ENCODE data around the gene ABCC6. TPM values are rescaled to one million over a fixed set of nuclear protein-coding genes. Genes with fewer than 3 reads are reported as not detected.
"Not testable (repeated sequence)": the region's sequence is repeated elsewhere in the genome, so short reads cannot be mapped to it uniquely, and the experiment has no call there.

The ABCC6 gene
- total and polyA plus RNA-seq, 12 donors, result 0.17 to 3.8 (median 1.0) TPM

DNA sequence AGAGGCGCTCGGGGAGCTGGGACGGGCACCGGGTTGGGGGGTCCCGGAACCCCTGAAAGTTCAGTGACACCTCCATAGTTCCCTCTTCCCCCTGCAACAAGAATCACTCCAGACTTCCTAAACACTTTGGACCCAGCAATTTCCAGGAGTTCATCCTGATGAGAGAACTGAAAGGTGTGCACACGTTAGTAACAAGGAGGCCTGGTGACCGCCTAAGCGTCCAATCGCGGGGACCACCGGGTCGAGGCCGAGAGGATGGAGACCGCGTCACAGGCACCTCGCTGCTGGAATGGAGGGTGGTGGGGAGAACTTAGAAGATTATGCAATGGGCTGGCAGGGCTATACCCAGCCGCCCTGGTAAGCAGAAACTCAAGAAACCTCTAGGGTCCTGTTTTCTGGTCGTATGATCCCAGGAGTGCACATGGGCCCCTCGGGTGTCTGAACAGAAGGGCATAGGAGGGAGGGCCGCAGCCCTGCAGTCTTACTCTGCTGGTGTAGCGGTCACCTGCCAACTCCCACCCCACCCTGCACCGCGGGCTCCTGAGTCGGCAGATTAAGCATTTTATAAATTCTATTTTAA is 458 bp upstream of the ABCC6 start:
- ATAC-seq, result peak in 4 of 8 donors; percentile 21 to 43 (median 29)
- H3K9me3 ChIP-seq; DNase-seq; H3K36me3 ChIP-seq; H3K4me1 ChIP-seq; intact Hi-C loops (cut with DNase I); H3K27me3 ChIP-seq; H3K27ac ChIP-seq: not testable (repeated sequence)
- 33 to 40% methylated on average over 1 to 15 of the region's 24 CpGs for WGBS, 2 donors
- H3K4me3 ChIP-seq, result peak overlapping the region in 6 of 10 donors; percentile 24 to 40 (median 30)

DNA sequence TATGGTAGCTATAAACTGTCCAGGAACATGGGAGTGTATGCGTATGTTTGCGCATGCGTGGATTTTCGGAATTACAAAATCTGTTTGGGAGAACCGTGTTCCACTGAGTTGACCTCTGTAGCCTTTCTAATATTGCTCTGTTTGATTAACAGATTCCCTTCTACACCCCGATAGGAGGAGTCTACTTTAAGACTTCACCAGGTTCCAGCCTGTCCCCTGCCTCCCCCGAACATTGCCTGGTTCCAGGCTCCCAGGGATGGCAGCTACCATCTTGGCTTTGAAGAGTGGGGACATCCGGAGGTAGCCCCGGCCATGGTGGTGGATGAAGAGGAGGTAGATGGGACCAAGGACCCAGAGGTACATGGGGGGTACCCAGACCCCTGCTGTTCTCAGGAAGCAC is 1.9 kb downstream of the ABCC6 start:
- WGBS, 2 donors, result 90 to 94% methylated on average over 4 of the region's 9 CpGs
- not testable (repeated sequence) for ATAC-seq

DNA sequence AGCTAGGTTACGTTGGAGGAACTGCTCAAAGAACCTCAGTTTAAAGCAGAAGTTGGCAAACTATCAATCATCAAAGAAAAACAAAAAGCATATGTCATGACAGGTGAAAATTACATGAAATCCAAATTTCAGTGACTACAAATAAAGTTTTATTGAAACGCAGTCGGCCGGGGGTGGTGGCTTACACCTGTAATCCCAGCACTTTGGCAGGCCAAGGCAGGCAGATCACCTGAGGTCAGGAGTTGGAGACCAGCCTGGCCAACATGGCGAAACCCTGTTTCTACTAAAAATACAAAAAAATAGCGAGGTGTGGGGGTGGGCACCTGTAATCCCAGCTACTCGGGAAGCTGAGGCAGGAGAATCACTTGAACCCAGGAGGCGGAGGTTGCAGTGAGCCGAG is 2.8 kb downstream of the ABCC6 start:
- H3K4me1 ChIP-seq; intact Hi-C loops (cut with DNase I); H3K9me3 ChIP-seq; H3K36me3 ChIP-seq; H3K27me3 ChIP-seq; DNase-seq; ATAC-seq; H3K27ac ChIP-seq; H3K4me3 ChIP-seq: not testable (repeated sequence)
- 95 to 99% methylated on average over 7 to 8 of the region's 9 CpGs for WGBS, 2 donors

More for the DNA sequence above, 1.9 kb downstream of the ABCC6 start:
- H3K36me3 ChIP-seq; H3K4me3 ChIP-seq; H3K9me3 ChIP-seq; H3K27me3 ChIP-seq; H3K27ac ChIP-seq; intact Hi-C loops (cut with DNase I); DNase-seq; H3K4me1 ChIP-seq: not testable (repeated sequence)

DNA sequence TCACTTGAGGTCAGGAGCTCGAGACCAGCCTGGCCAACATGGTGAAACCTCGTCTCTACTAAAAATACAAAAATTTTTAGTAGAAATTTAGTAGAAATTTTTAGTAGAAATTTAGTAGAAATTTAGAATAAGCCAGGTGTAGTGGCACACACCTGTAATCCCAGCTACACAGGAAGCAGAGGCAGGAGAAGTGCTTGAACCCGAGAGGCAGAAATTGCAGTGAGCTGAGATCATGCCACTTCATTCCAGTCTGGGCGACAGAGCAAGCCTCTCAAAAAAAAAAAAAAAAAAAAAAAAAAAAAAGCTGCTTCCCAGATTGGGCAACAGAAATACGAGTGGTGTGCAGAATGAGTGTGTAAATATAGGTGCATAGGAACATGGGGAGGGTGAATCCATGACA is 4.5 kb downstream of the ABCC6 start:
- WGBS, 2 donors, result 20% methylated on average over 1 of the region's 5 CpGs; no CpG with 5 or more reads in 1 of the 2 donors

DNA sequence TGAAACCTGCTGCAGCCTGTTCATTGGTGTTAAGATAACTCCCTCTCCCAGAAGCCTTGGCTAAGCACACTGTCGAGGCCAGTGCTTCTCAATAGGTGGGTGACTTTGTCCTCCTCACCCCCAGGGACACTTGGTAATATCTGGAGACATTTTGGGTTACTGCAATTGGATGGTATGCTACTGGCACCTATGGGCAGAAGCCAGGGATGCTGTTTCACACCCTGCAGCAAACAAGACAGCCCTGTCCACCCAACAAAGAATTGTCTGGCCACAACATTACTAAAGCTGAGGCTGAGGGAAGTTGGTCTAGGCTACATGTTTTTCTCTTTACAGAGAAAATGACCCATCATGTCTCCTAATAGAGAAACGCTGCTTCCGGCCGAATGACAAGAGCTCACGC is 4.9 kb downstream of the ABCC6 start:
- H3K36me3 ChIP-seq; intact Hi-C loops (cut with DNase I); H3K27ac ChIP-seq; ATAC-seq; H3K27me3 ChIP-seq; H3K4me3 ChIP-seq; H3K4me1 ChIP-seq; H3K9me3 ChIP-seq; DNase-seq: not testable (repeated sequence)
- no CpG with 5 or more reads among the region's 5 CpGs for WGBS, 2 donors

More for the DNA sequence above, 4.5 kb downstream of the ABCC6 start:
- H3K27ac ChIP-seq; DNase-seq; intact Hi-C loops (cut with DNase I); H3K27me3 ChIP-seq; H3K4me3 ChIP-seq; H3K9me3 ChIP-seq; H3K4me1 ChIP-seq; H3K36me3 ChIP-seq: not testable (repeated sequence)
- peak in 2 of 8 donors; percentile 17 to 28 for ATAC-seq

DNA sequence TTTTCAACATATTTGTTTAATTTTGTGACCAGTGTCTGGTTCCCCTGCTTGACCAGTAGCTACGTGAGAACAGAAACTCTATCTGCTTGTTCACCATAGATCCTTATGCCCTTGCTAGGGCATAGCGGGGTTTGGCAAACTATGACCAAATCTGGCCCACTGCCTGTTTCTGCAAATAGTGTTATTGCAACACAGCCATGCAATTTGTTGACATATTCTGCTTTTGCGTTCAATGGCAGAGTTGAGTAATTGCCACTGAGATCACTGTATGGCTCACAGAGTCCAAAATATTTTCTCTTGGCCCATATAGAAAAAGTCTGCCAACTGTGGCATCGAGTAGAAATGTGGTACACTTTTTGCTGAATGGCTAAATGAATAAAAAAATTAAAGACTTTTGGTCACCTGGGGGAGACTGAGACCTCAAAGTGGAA is 9.4 kb downstream of the ABCC6 start:
- H3K27me3 ChIP-seq; H3K4me3 ChIP-seq; H3K4me1 ChIP-seq; H3K9me3 ChIP-seq; DNase-seq; H3K36me3 ChIP-seq; intact Hi-C loops (cut with DNase I): not testable (repeated sequence)
- H3K27ac ChIP-seq, result peak overlapping the region in 1 of 10 donors; percentile 40
- peak in 6 of 8 donors; percentile 37 to 56 (median 44) for ATAC-seq
- WGBS, 2 donors, result 54 to 72% methylated on average over 2 of the region's 4 CpGs

DNA sequence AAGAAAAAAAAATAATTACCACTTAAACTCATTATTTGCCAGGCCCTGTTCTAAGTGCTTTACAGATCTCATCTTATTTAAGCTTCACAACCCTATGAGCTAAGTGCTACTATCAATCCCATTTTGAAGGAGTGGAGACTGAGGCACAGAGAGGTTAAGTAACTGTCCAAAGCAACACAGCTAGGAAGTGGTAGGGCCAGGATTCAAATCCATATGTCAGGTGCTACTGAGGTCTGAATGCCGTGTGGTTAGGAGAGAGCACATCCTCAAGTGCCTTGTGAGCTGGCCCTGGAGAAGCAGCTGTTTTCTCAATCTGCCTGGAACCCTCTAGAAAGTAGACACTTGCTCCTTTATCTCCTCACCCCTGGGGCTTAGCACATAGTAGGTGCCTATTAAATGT is 11.9 kb downstream of the ABCC6 start:
- H3K9me3 ChIP-seq; ATAC-seq; DNase-seq; H3K36me3 ChIP-seq; H3K27me3 ChIP-seq; H3K27ac ChIP-seq; intact Hi-C loops (cut with DNase I); H3K4me3 ChIP-seq: not testable (repeated sequence)
- H3K4me1 ChIP-seq, result peaks cover 0 to 12% (median 0%) of the 10 kb centered on the region in 9 donors
- 79 to 86% methylated on average over 1 of the region's 1 CpG for WGBS, 2 donors

DNA sequence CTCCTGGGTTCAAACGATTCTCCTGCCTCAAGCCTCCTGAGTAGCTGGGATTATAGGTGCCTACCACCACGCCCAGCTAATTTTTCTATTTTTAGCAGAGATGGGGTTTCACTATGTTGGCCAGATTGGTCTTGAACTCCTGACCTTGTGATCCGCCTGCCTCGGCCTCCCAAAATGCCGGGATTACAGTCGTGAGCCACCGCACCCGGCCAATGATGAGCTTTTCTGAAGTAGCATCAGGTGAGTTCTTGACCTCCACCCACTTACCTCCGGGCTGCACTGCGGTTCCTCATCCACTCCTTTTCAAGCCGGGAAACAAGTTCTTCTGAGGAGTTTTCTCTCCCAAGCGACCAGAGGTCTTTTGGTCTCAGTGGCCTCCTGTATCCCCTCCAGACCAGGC is 14.8 kb downstream of the ABCC6 start:
- H3K36me3 ChIP-seq; ATAC-seq; H3K9me3 ChIP-seq; intact Hi-C loops (cut with DNase I); H3K4me1 ChIP-seq; H3K27me3 ChIP-seq; H3K4me3 ChIP-seq; DNase-seq: not testable (repeated sequence)
- H3K27ac ChIP-seq, result peak overlapping the region in 1 of 10 donors; percentile 34
- 89 to 91% methylated on average over 11 of the region's 12 CpGs for WGBS, 2 donors

DNA sequence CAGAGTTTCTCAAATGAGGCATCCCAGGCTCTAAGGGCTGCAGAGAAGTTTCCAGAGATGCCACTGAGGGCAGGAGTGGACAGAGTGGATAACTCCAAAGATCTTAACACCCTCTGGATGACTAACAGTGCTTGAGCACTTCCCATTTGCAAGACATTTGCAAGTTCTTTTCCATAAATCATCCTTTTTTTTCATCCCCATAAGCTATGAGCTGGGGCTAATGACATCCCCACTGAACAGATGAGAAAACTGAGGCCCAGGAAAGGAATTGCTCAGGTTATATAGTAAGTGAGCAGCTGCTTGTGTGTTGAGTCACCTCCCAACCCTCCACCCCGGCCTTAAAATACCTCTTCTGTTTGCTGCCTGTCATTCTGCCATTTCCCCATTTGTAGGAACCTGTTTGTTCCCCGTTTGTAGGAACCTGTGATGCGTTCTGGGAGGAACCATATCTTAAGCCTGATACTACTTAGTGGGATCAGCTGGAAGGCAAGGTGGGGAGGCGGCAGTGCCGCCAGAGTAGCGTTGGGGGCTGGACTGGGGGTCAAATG is 15.4 kb downstream of the ABCC6 start:
- H3K9me3 ChIP-seq; intact Hi-C loops (cut with DNase I); H3K4me1 ChIP-seq; DNase-seq; H3K27me3 ChIP-seq; H3K4me3 ChIP-seq; ATAC-seq; H3K36me3 ChIP-seq: not testable (repeated sequence)
- WGBS, 2 donors, result 76 to 87% methylated on average over 6 of the region's 6 CpGs
- H3K27ac ChIP-seq, result peak overlapping the region in 1 of 10 donors; percentile 34

DNA sequence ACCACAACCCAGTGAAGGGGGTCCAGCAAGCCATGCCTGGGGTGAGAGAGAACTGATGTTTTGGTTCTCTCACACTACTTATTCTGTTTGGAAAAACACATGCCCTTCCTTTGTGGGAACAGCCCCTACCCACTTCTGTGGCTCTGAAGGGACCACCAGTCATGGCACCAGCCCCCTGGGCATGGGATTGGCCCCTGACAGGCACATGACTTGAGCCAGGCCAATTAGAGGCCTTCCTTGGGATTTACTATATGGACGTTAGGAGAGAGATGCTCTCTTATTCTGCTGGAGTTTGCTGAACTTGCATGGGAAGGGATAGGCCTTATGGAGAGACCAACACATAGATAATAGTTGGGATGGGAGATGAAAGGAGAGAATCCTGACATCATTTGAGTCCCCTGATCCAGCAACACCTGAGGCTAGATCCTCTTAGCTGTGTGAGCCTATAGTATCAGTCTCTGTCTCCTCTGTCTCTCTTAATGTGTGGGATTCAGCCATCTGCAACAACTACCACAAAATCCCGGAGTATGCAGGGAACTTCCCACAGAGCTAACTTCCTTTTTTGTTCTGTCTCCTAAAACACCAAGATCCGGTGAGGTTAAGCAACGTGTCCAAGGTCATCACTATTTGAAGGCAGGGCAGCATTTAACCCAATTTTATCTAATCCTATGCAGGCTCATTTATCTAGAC is 16.1 kb downstream of the ABCC6 start:
- H3K4me1 ChIP-seq; H3K9me3 ChIP-seq; H3K4me3 ChIP-seq; DNase-seq; intact Hi-C loops (cut with DNase I); H3K36me3 ChIP-seq; H3K27me3 ChIP-seq: not testable (repeated sequence)
- WGBS, 2 donors, result 47 to 62% methylated on average over 4 of the region's 4 CpGs
- H3K27ac ChIP-seq, result peak overlapping the region in 1 of 10 donors; percentile 2
- ATAC-seq, result peak in 1 of 8 donors; percentile 19

DNA sequence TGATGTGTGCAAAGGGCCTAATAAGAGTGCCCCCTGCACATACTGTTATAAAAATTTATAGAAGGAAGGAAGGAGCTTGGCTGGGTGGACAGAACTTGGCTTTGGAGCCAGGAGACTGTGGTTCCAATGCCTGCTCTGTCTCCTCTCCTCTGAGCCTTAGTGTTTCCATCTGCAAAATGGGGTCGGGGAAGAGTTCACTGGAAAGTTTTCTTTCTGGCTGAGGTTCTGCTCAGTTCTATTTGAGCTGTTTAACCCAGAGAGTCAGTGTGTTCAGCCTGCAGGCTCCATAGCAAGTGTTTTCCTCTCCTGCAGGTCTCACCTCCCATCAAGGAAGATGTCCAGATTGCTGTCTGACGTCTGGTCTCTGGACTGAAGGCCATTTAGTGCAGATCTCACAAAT is 17.4 kb downstream of the ABCC6 start:
- H3K27ac ChIP-seq; ATAC-seq; H3K27me3 ChIP-seq; DNase-seq; intact Hi-C loops (cut with DNase I); H3K36me3 ChIP-seq; H3K4me1 ChIP-seq; H3K4me3 ChIP-seq; H3K9me3 ChIP-seq: not testable (repeated sequence)
- 94% methylated on average over 2 of the region's 2 CpGs for WGBS, 2 donors
